ENCODE data around the gene SCAMP2.

The SCAMP2 gene

GRCh38 chr15:74837482-74838136 is 35.6 kb downstream of the SCAMP2 start:
- DNase-seq = no peak

GRCh38 chr15:74836846-74837245 is 36.3 kb downstream of the SCAMP2 start:
- no peak for DNase-seq

GRCh38 chr15:74835312-74835823 is 37.8 kb downstream of the SCAMP2 start:
- DNase-seq = peak; percentile 68 to 83 (median 70)

GRCh38 chr15:74833376-74834107 is 39.6 kb downstream of the SCAMP2 start:
- DNase-seq = peak in 1 of 3 donors; percentile 23

GRCh38 chr15:74832826-74833225 is 40.3 kb downstream of the SCAMP2 start:
- peak; percentile 19 to 38 (median 36) for DNase-seq

- DNase-seq = no peak
Measured at GRCh38 chr15:74831813-74832495, 41.2 kb downstream of the SCAMP2 start.

GRCh38 chr15:74830868-74831267 is 42.3 kb downstream of the SCAMP2 start:
- no peak for DNase-seq

GRCh38 chr15:74829991-74830390 is 43.2 kb downstream of the SCAMP2 start:
- DNase-seq = no peak

- DNase-seq = peak in 1 of 3 donors; percentile 15
Measured at GRCh38 chr15:74829486-74829885, 43.7 kb downstream of the SCAMP2 start.

GRCh38 chr15:74828835-74829234 is 44.3 kb downstream of the SCAMP2 start:
- DNase-seq = no peak

GRCh38 chr15:74827614-74828013 is 45.6 kb downstream of the SCAMP2 start:
- no peak for DNase-seq

GRCh38 chr15:74826921-74827320 is 46.2 kb downstream of the SCAMP2 start:
- no peak for DNase-seq

GRCh38 chr15:74826364-74826819 is 46.8 kb downstream of the SCAMP2 start, which contains the start of gene CPLX3:
Gene CPLX3, plus strand, starts transcription at chr15:74826627. Its CDS starts 77 bp downstream, at chr15:74826704.
- peak; percentile 25 to 69 (median 41) for DNase-seq

- DNase-seq = no peak
Measured at GRCh38 chr15:74825866-74826265, 47.3 kb downstream of the SCAMP2 start.

GRCh38 chr15:74824976-74825375 is 48.2 kb downstream of the SCAMP2 start:
- DNase-seq = no peak

- DNase-seq = no peak
Measured at GRCh38 chr15:74823324-74823723, 49.8 kb downstream of the SCAMP2 start.

- DNase-seq = no peak
Measured at GRCh38 chr15:74822233-74822632, 50.9 kb downstream of the SCAMP2 start.

GRCh38 chr15:74821790-74822158 is 51.4 kb downstream of the SCAMP2 start:
- no peak for DNase-seq

- peak; percentile 31 to 57 (median 46) for DNase-seq
Measured at GRCh38 chr15:74821091-74821789, 51.9 kb downstream of the SCAMP2 start.

- no peak for DNase-seq
Measured at GRCh38 chr15:74820056-74820455, 53.1 kb downstream of the SCAMP2 start.

- no peak for DNase-seq
Measured at GRCh38 chr15:74817370-74817737, 55.8 kb downstream of the SCAMP2 start.

GRCh38 chr15:74816624-74817369 is 56.4 kb downstream of the SCAMP2 start:
- DNase-seq = no peak
